ENCODE results near the gene GSTT2B. TPM values are rescaled to one million over a fixed set of nuclear protein-coding genes. Genes with fewer than 3 reads are reported as not detected.
"Not testable (repeated sequence)": the region's sequence is repeated elsewhere in the genome, so short reads cannot be mapped to it uniquely, and the experiment has no call there.

GSTT2B gene
- total and polyA plus RNA-seq, 2 donors (not counting 1 experiment from before 2014, with no cell fraction given): not detected

GRCh38 chr22:23969071-23969470 is 8.1 kb upstream of the GSTT2B start:
- H3K4me3 ChIP-seq (ENCODE audit: control extremely low read depth in 1 of 5, extremely low read depth in 1 of 5, insufficient read depth in 1 of 5, low read depth in 2 of 5, low read length in 4 of 5): no peak overlapping the region
- Mint-ChIP-seq H3K9me3 (ENCODE audit: insufficient read depth) (no peaks in the 10 kb centered on the region), H3K27me3 (no peaks in the 10 kb centered on the region), H3K4me3 (no peak overlapping the region), H3K27ac (peak overlapping the region; percentile 46), H3K4me1 (peaks cover 19% of the 10 kb centered on the region)
- CTCF ChIA-PET: no interaction called here
- intact Hi-C loops (cut with micrococcal nuclease): no loop called here
- TF ChIP-seq CTCF (IDR thresholded peaks at IDR 0.05) (no peak), EZH2 (IDR thresholded peaks at IDR 0.05; ENCODE audit: borderline replicate concordance, insufficient read depth, low read depth, low read length, poor library complexity, severe bottlenecking) (no peak)
- H3K27me3 ChIP-seq (replicated peaks in 1 of 4; ENCODE audit: control extremely low read depth in 1 of 4, control insufficient read depth in 3 of 4, insufficient read depth in 4 of 4, low read length in 3 of 4): no peaks in the 10 kb centered on the region
- H2AFZ ChIP-seq (ENCODE audit: insufficient read depth, low read depth, low read length, poor library complexity, severe bottlenecking): no peak overlapping the region
- POLR2A ChIA-PET: no interaction called here
- peaks cover 29% of the 10 kb centered on the region for H3K79me2 ChIP-seq (ENCODE audit: control insufficient read depth, insufficient read depth, low read length)
- H3K27ac ChIP-seq (ENCODE audit: low read length in 2 of 2): no peak overlapping the region
- H3K36me3 ChIP-seq (replicated peaks in 1 of 2; ENCODE audit: control extremely low read depth in 1 of 2, control insufficient read depth in 1 of 2, extremely low read depth in 1 of 2, insufficient read depth in 2 of 2, low read length in 1 of 2): peaks cover 2 to 20% of the 10 kb centered on the region in 2 experiments
- H3K9me3 ChIP-seq (ENCODE audit: control extremely low read depth in 1 of 3, control insufficient read depth in 2 of 3, insufficient read depth in 1 of 3, low read length in 2 of 3): no peaks in the 10 kb centered on the region
- whole genome bisulfite sequencing (ENCODE audit: insufficient coverage): 73% methylated on average over 1 of the region's 3 CpGs
- no peak for DNase-seq
- H3K4me1 ChIP-seq (ENCODE audit: control insufficient read depth in 2 of 2, insufficient read depth in 2 of 2, low read length in 2 of 2): no peaks in the 10 kb centered on the region
- H3K4me2 ChIP-seq (replicated peaks; ENCODE audit: low read depth, low read length, poor library complexity, severe bottlenecking): no peak overlapping the region
- H3K9ac ChIP-seq (ENCODE audit: low read length): no peak overlapping the region
- H4K20me1 ChIP-seq (ENCODE audit: control insufficient read depth, insufficient read depth, low read length, poor library complexity, severe bottlenecking): peaks cover 14% of the 10 kb centered on the region
- no peak for ATAC-seq (ENCODE audit: low read depth)

- POLR2A ChIA-PET; H3K4me2 ChIP-seq (replicated peaks; ENCODE audit: low read depth, low read length, poor library complexity, severe bottlenecking); DNase-seq; intact Hi-C loops (cut with micrococcal nuclease); H3K9me3 ChIP-seq (ENCODE audit: control extremely low read depth in 1 of 3, control insufficient read depth in 2 of 3, insufficient read depth in 1 of 3, low read length in 2 of 3); H3K27me3 Mint-ChIP-seq; H3K4me1 ChIP-seq (ENCODE audit: control insufficient read depth in 2 of 2, insufficient read depth in 2 of 2, low read length in 2 of 2); H3K4me3 ChIP-seq (ENCODE audit: control extremely low read depth in 1 of 5, extremely low read depth in 1 of 5, insufficient read depth in 1 of 5, low read depth in 2 of 5, low read length in 4 of 5); H3K9ac ChIP-seq (ENCODE audit: low read length); H3K27ac ChIP-seq (ENCODE audit: low read length in 2 of 2); H3K27ac Mint-ChIP-seq; H4K20me1 ChIP-seq (ENCODE audit: control insufficient read depth, insufficient read depth, low read length, poor library complexity, severe bottlenecking); H3K9me3 Mint-ChIP-seq (ENCODE audit: insufficient read depth); CTCF ChIA-PET; H3K4me3 Mint-ChIP-seq; H3K27me3 ChIP-seq (replicated peaks in 1 of 4; ENCODE audit: control extremely low read depth in 1 of 4, control insufficient read depth in 3 of 4, insufficient read depth in 4 of 4, low read length in 3 of 4); H2AFZ ChIP-seq (ENCODE audit: insufficient read depth, low read depth, low read length, poor library complexity, severe bottlenecking): not testable (repeated sequence)
- no CpG with 5 or more reads among the region's 30 CpGs for WGBS (ENCODE audit: insufficient coverage)
- Histone ChIP-seq H3K79me2 (ENCODE audit: control insufficient read depth, insufficient read depth, low read length) (peaks cover 25% of the 10 kb centered on the region), H3K36me3 (replicated peaks in 1 of 2; ENCODE audit: control extremely low read depth in 1 of 2, control insufficient read depth in 1 of 2, extremely low read depth in 1 of 2, insufficient read depth in 2 of 2, low read length in 1 of 2) (peaks cover 1 to 16% of the 10 kb centered on the region in 2 experiments)
- peaks cover 19% of the 10 kb centered on the region for H3K4me1 Mint-ChIP-seq
- peak; percentile 92 for ATAC-seq (ENCODE audit: low read depth)
Observed at GRCh38 chr22:23966568-23966967, 5.6 kb upstream of the GSTT2B start, which contains the start of gene DDTL. TSS of gene DDTL (plus strand) at chr22:23966888. CDS start at chr22:23966915, 27 bp downstream.

- Histone ChIP-seq H3K79me2 (ENCODE audit: control insufficient read depth, insufficient read depth, low read length) (peaks cover 20% of the 10 kb centered on the region), H3K36me3 (replicated peaks in 1 of 2; ENCODE audit: control extremely low read depth in 1 of 2, control insufficient read depth in 1 of 2, extremely low read depth in 1 of 2, insufficient read depth in 2 of 2, low read length in 1 of 2) (peaks cover 0 to 11% of the 10 kb centered on the region in 2 experiments)
- H3K9me3 Mint-ChIP-seq (ENCODE audit: insufficient read depth); H3K27me3 ChIP-seq (replicated peaks in 1 of 4; ENCODE audit: control extremely low read depth in 1 of 4, control insufficient read depth in 3 of 4, insufficient read depth in 4 of 4, low read length in 3 of 4); H3K4me3 Mint-ChIP-seq; H3K9ac ChIP-seq (ENCODE audit: low read length); POLR2A ChIA-PET; H3K4me1 ChIP-seq (ENCODE audit: control insufficient read depth in 2 of 2, insufficient read depth in 2 of 2, low read length in 2 of 2); H3K9me3 ChIP-seq (ENCODE audit: control extremely low read depth in 1 of 3, control insufficient read depth in 2 of 3, insufficient read depth in 1 of 3, low read length in 2 of 3); H3K27ac ChIP-seq (ENCODE audit: low read length in 2 of 2); H3K4me2 ChIP-seq (replicated peaks; ENCODE audit: low read depth, low read length, poor library complexity, severe bottlenecking); H2AFZ ChIP-seq (ENCODE audit: insufficient read depth, low read depth, low read length, poor library complexity, severe bottlenecking); H3K4me3 ChIP-seq (ENCODE audit: control extremely low read depth in 1 of 5, extremely low read depth in 1 of 5, insufficient read depth in 1 of 5, low read depth in 2 of 5, low read length in 4 of 5); DNase-seq; intact Hi-C loops (cut with micrococcal nuclease); H4K20me1 ChIP-seq (ENCODE audit: control insufficient read depth, insufficient read depth, low read length, poor library complexity, severe bottlenecking); H3K27me3 Mint-ChIP-seq; H3K27ac Mint-ChIP-seq; CTCF ChIA-PET: not testable (repeated sequence)
- WGBS (ENCODE audit: insufficient coverage): no CpG with 5 or more reads among the region's 18 CpGs
- H3K4me1 Mint-ChIP-seq: peaks cover 15% of the 10 kb centered on the region
- peak; percentile 52 for ATAC-seq (ENCODE audit: low read depth)
Observed at GRCh38 chr22:23966094-23966493, 5.1 kb upstream of the GSTT2B start.

All from B cell (primary cell).